Panc1 (cell line): ENCODE results near the gene DAGLA. TPM values are rescaled to one million over a fixed set of nuclear protein-coding genes. Genes with fewer than 3 reads are reported as not detected.
A peak's percentile ranks its signal among the peaks of the same experiment; 100 is the strongest.

Experiments used
- ATAC-seq: fragments of 200-7000 bp; cut with Tn5 transposase; 2 replicates; pipeline ENCODE4 v1.9.1; 2020; ENCODE audit warnings: mild to moderate bottlenecking, moderate library complexity
- BruUV-seq: library from RNA; stranded (reverse); fragments of 400-500 nt; replicated peaks from 2 replicates; lab custom pipeline; 2021; lab: Mats Ljungman, UMichigan
- CTCF ChIA-PET: fragments of 300-600 bp; sonication (Branson Sonifier 250); formaldehyde crosslinking; loops from one replicate; lab custom pipeline; 2022; ENCODE audit warnings: antibody characterized with exemption; lab: Charles Lee
- POLR2A ChIA-PET: fragments of 300-600 bp; sonication (Branson Sonifier 250); formaldehyde crosslinking; loops from one replicate; lab custom pipeline; 2022; ENCODE audit warnings: antibody characterized with exemption; lab: Charles Lee
- DNase-seq: peaks from one replicate; pipeline ENCODE4 v3.0.0-alpha.2; 2010; ENCODE audit warnings: low read depth, low spot score
- H3K27ac ChIP-seq: 2 replicates; pipeline ENCODE4 v1.5.1; 2011; ENCODE audit warnings: mild to moderate bottlenecking, low read length, inconsistent platforms
- H3K27me3 ChIP-seq: fragments of 200-500 bp; sonication (Bioruptor generic); 2 replicates; pipeline ENCODE4 v1.6.0; 2014; ENCODE audit warnings: low read length, inconsistent platforms; ENCODE audit not compliant: control insufficient read depth, insufficient read depth
- H3K36me3 ChIP-seq: fragments of 200-500 bp; sonication (Bioruptor generic); 2 replicates; pipeline ENCODE4 v1.5.1; 2014; ENCODE audit warnings: inconsistent platforms, mild to moderate bottlenecking, low read length, moderate library complexity; ENCODE audit not compliant: control insufficient read depth, insufficient read depth
- H3K4me1 ChIP-seq: 2 replicates; pipeline ENCODE4 v1.5.1; 2011; ENCODE audit warnings: inconsistent platforms, mild to moderate bottlenecking, low read length, moderate library complexity; ENCODE audit not compliant: control insufficient read depth, insufficient read depth
- H3K4me3 ChIP-seq, 2 experiments: 2 replicates each; pipeline ENCODE4 v1.5.1; 2011 to 2012; ENCODE audit warnings: low read depth in 2 of 2, low read length in 2 of 2, mild to moderate bottlenecking in 2 of 2, inconsistent platforms in 1 of 2, moderate library complexity in 1 of 2
- H3K9me3 ChIP-seq: fragments of 200-500 bp; sonication (Bioruptor generic); 2 replicates; pipeline ENCODE4 v1.5.1; 2014; ENCODE audit warnings: low read depth, mild to moderate bottlenecking, inconsistent platforms, low read length, moderate library complexity; ENCODE audit not compliant: control insufficient read depth, insufficient read depth
- POLR2AphosphoS5 ChIP-seq: IDR thresholded peaks from 2 replicates; pipeline ENCODE4 v1.6.1; 2012; ENCODE audit warnings: mild to moderate bottlenecking, low read depth, low read length, moderate library complexity
- SIN3A ChIP-seq: IDR thresholded peaks from 2 replicates; pipeline ENCODE4 v1.6.1; 2012; ENCODE audit warnings: low read depth, mild to moderate bottlenecking, low read length, moderate library complexity, borderline replicate concordance; ENCODE audit not compliant: insufficient read depth
- TCF7L2 ChIP-seq: IDR thresholded peaks from 2 replicates; pipeline ENCODE4 v1.6.1; 2011; ENCODE audit warnings: mild to moderate bottlenecking, low read depth, low read length, inconsistent platforms
- in situ Hi-C: cut with HindIII; loops from 2 replicates; pipeline ENCODE4 v1.10.0; 2016; ENCODE audit warnings: low sequenced_read_pairs, low pct_unique_long_range_greater_than_20kb
- intact Hi-C: fragments of 100-400 bp; cut with micrococcal nuclease; formaldehyde crosslinking; loops from one replicate; pipeline ENCODE4 v1.10.0; 2022; ENCODE audit not compliant: unreplicated experiment
- total RNA-seq: library from RNA; stranded (reverse); gene quantifications from one replicate; pipeline ENCODE4 v1.2.1, GENCODE V29; 2021; ENCODE audit not compliant: unreplicated experiment
- TF ChIP-seq, protein P1 (sequence below): fragments of 450-650 bp; IDR thresholded peaks from 2 replicates; pipeline ENCODE4 v1.5.1; 2017; ENCODE audit warnings: mild to moderate bottlenecking
- TF ChIP-seq, protein P2 (sequence below), 2 experiments: IDR thresholded peaks; 2 replicates each; pipeline ENCODE4 v1.6.1; 2011 to 2012; ENCODE audit warnings: low read depth in 2 of 2, control low read depth in 1 of 2, low read length in 1 of 2, mild to moderate bottlenecking in 1 of 2, moderate library complexity in 1 of 2; ENCODE audit not compliant: insufficient read depth in 1 of 2

The DAGLA gene
- total RNA-seq, 1 experiment from 2014 or later = 6.4 TPM

DNA sequence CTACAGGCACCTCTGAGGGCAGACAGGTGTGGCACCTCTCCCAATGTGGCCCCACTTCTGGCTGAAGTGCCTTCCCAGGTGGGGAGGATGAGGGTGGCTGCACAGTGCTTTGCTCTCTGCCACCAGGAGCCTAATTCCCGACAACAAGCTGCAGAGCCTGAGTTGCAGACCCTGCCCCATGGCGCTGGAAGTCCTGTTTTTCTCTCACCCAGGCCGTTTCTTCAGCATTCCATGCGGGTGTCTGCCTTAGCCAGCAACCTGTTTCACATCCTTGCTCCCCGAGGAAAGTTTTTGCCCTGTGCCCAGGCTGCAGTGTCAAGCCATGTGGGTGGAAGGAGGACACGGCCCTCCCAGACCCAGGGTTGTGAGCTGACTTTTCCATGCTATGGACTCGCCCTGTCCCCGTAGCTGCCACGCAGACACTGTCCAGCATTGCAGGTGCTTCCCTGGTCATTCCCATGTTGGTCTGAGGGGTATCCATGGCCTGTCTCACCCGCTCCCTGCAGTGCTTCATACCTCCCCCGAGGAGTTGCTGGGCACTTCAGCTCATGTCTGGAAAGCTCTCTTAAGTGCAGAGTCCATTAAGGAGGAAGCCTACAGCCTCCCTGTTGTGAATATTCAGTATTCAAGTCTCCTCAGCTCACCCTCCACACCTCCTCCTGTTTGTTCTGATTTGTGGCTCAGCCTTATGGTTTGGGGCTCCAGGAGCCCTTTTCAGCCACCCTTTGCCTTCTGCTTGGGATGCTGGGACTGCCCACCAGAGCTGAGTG is 2.9 kb downstream of the DAGLA start:
- intact Hi-C loops (loop anchor here (5.0 kb wide), 1 partner anchor 49 kb away; no protein-coding TSS in a partner anchor), in situ Hi-C loops (no loop called here)
- CTCF ChIA-PET = interaction anchor here (0.6 to 0.7 kb wide), 3 partner anchors 11 to 56 kb away, joined by 5 to 11 read pairs (median 5); no protein-coding TSS in a partner anchor

DNA sequence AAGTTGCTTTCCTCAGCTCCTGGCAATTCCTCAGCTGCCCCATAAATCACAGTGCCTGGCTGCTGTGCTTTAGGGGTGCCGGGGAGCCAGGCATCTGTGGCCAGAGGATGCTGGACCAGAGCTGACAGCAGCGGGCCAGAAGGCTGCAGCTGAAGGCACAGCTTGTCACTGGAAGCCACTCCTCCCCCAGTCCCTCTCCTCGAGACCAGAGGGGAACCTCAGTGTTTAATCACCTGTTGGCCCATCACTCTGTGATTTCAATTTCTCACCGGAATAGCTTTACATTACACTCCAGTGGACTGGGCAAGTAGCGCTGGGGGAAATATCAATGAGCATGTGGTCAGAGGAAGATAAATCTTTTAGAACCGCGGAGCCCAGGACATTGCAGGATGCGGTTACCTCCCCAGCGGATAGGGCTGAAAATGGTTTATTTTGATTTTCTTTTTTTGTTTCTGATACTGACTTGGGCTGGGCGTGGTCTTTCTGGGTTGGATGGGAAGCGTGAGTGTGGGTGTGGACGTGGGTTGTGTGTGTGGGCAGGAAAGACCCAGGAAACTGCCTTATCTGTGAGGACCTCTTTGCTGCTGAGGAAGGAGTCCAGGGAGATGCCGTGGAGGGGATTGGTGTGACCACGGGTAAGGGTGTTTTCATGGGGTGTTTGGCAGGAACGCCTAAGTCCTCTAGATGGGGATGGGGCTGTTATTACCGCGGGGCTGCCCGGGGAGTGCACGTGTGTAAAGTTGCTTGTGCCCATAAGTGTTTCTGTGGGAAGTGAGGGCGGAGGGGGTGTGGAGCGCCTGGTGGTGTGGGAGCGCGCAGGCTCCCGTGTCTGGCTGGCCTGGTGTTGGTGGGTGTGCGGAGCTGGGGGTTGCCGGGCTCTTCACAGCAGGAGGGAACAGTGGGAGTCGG is 4.0 kb downstream of the DAGLA start:
- Histone ChIP-seq H3K36me3 (no peaks in the 10 kb centered on the region), H3K4me3 (no peak overlapping the region), H3K27ac (no peak overlapping the region), H3K4me1 (peaks cover 31% of the 10 kb centered on the region), H3K27me3 (no peaks in the 10 kb centered on the region), H3K9me3 (no peaks in the 10 kb centered on the region)
- DNase-seq = no peak
- intact Hi-C loops (loop anchor here (5.0 kb wide), 1 partner anchor 48 kb away; no protein-coding TSS in a partner anchor), in situ Hi-C loops (no loop called here)
- no peak for TF ChIP-seq POLR2AphosphoS5
- TF ChIP-seq, protein P1, sequence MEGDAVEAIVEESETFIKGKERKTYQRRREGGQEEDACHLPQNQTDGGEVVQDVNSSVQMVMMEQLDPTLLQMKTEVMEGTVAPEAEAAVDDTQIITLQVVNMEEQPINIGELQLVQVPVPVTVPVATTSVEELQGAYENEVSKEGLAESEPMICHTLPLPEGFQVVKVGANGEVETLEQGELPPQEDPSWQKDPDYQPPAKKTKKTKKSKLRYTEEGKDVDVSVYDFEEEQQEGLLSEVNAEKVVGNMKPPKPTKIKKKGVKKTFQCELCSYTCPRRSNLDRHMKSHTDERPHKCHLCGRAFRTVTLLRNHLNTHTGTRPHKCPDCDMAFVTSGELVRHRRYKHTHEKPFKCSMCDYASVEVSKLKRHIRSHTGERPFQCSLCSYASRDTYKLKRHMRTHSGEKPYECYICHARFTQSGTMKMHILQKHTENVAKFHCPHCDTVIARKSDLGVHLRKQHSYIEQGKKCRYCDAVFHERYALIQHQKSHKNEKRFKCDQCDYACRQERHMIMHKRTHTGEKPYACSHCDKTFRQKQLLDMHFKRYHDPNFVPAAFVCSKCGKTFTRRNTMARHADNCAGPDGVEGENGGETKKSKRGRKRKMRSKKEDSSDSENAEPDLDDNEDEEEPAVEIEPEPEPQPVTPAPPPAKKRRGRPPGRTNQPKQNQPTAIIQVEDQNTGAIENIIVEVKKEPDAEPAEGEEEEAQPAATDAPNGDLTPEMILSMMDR = no peak
- TF ChIP-seq, protein P2, sequence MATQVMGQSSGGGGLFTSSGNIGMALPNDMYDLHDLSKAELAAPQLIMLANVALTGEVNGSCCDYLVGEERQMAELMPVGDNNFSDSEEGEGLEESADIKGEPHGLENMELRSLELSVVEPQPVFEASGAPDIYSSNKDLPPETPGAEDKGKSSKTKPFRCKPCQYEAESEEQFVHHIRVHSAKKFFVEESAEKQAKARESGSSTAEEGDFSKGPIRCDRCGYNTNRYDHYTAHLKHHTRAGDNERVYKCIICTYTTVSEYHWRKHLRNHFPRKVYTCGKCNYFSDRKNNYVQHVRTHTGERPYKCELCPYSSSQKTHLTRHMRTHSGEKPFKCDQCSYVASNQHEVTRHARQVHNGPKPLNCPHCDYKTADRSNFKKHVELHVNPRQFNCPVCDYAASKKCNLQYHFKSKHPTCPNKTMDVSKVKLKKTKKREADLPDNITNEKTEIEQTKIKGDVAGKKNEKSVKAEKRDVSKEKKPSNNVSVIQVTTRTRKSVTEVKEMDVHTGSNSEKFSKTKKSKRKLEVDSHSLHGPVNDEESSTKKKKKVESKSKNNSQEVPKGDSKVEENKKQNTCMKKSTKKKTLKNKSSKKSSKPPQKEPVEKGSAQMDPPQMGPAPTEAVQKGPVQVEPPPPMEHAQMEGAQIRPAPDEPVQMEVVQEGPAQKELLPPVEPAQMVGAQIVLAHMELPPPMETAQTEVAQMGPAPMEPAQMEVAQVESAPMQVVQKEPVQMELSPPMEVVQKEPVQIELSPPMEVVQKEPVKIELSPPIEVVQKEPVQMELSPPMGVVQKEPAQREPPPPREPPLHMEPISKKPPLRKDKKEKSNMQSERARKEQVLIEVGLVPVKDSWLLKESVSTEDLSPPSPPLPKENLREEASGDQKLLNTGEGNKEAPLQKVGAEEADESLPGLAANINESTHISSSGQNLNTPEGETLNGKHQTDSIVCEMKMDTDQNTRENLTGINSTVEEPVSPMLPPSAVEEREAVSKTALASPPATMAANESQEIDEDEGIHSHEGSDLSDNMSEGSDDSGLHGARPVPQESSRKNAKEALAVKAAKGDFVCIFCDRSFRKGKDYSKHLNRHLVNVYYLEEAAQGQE (IDR thresholded peaks at IDR 0.05; ENCODE audit: insufficient read depth in 1 of 2, low read depth in 2 of 2, low read length in 1 of 2) = no peak
- no peak for TF ChIP-seq TCF7L2
- TF ChIP-seq SIN3A = no peak
- CTCF ChIA-PET = interaction anchor here (0.6 to 0.7 kb wide), 2 partner anchors 10 to 24 kb away, joined by 5 read pairs; no protein-coding TSS in a partner anchor
- no TSS peak for BruUV-seq
- no peak for ATAC-seq
- POLR2A ChIA-PET = interaction anchor here (0.6 kb wide), 1 partner anchor 88 kb away, joined by 3 read pairs; no protein-coding TSS in a partner anchor

More for the DNA sequence above, 2.9 kb downstream of the DAGLA start:
- Histone ChIP-seq H3K27ac (no peak overlapping the region), H3K4me3 (no peak overlapping the region), H3K4me1 (peaks cover 25% of the 10 kb centered on the region), H3K27me3 (no peaks in the 10 kb centered on the region), H3K9me3 (no peaks in the 10 kb centered on the region), H3K36me3 (no peaks in the 10 kb centered on the region)
- ATAC-seq (peak; percentile 9; the same call in 1 of the 2 replicates), DNase-seq (no peak)
- TF ChIP-seq, protein P2 (IDR thresholded peaks at IDR 0.05; ENCODE audit: insufficient read depth in 1 of 2, low read depth in 2 of 2, low read length in 1 of 2) = no peak
- no peak for TF ChIP-seq TCF7L2
- TF ChIP-seq, protein P1 = no peak
- TF ChIP-seq SIN3A = no peak
- no peak for TF ChIP-seq POLR2AphosphoS5
- BruUV-seq = no TSS peak
- POLR2A ChIA-PET = interaction anchor here (0.5 to 0.6 kb wide), 2 partner anchors 12 to 87 kb away, joined by 3 read pairs; no protein-coding TSS in a partner anchor
